DOHH2 (cell line): ENCODE measurements around the gene MAML1.

Source experiments
- H3F3A ChIP-seq: fragments of 200-600 bp; sonication (generic), shearing (Covaris generic); 2 replicates; pipeline ENCODE4 v1.6.0; 2016; ENCODE audit warnings: antibody characterized with exemption, mild to moderate bottlenecking; ENCODE audit not compliant: control insufficient read depth, insufficient read depth
- H3K27ac ChIP-seq: fragments of 200-600 bp; sonication (generic); 2 replicates; pipeline ENCODE4 v1.5.1; 2014; ENCODE audit warnings: low read depth, mild to moderate bottlenecking, low read length, moderate library complexity
- H3K27me3 ChIP-seq: fragments of 200-600 bp; sonication (generic); 2 replicates; pipeline ENCODE4 v1.6.1; 2014; ENCODE audit warnings: mild to moderate bottlenecking, low read length, mixed read lengths; ENCODE audit not compliant: control insufficient read depth
- H3K36me3 ChIP-seq: fragments of 200-600 bp; sonication (generic); 2 replicates; pipeline ENCODE4 v1.6.1; 2014; ENCODE audit warnings: mild to moderate bottlenecking, low read length, moderate library complexity, mixed read lengths; ENCODE audit not compliant: control insufficient read depth
- H3K4me1 ChIP-seq: fragments of 200-600 bp; sonication (generic); 2 replicates; pipeline ENCODE4 v1.6.1; 2014; ENCODE audit warnings: mild to moderate bottlenecking, low read length, mixed read lengths; ENCODE audit not compliant: control insufficient read depth
- H3K4me2 ChIP-seq: fragments of 200-600 bp; sonication (generic); 2 replicates; pipeline ENCODE4 v1.6.0; 2014; ENCODE audit warnings: mild to moderate bottlenecking, low read length, moderate library complexity
- H3K4me3 ChIP-seq: fragments of 200-600 bp; sonication (generic); 2 replicates; pipeline ENCODE4 v1.5.1; 2014; ENCODE audit warnings: mild to moderate bottlenecking, low read length, mixed read lengths
- H3K79me2 ChIP-seq: fragments of 200-600 bp; sonication (generic); 2 replicates; pipeline ENCODE4 v1.6.1; 2014; ENCODE audit warnings: mild to moderate bottlenecking, low read length, mixed read lengths; ENCODE audit not compliant: control insufficient read depth
- H3K9me2 ChIP-seq: fragments of 200-600 bp; sonication (generic); replicated peaks from 2 replicates; pipeline ENCODE4 v1.6.1; 2014; ENCODE audit warnings: mild to moderate bottlenecking, low read length, mixed read lengths; ENCODE audit not compliant: control insufficient read depth
- H3K9me3 ChIP-seq: fragments of 200-600 bp; sonication (generic); 2 replicates; pipeline ENCODE4 v1.6.1; 2014; ENCODE audit warnings: antibody characterized with exemption, low read length, mixed read lengths; ENCODE audit not compliant: control insufficient read depth, insufficient read depth
- H4K20me1 ChIP-seq: fragments of 200-600 bp; sonication (generic); 2 replicates; pipeline ENCODE4 v1.6.0; 2014; ENCODE audit warnings: low read depth, mild to moderate bottlenecking, antibody characterized with exemption, low read length, moderate library complexity; ENCODE audit not compliant: control insufficient read depth, insufficient read depth
- CTCF ChIP-seq: fragments of 200-600 bp; sonication (generic); IDR thresholded peaks from one replicate; pipeline ENCODE4 v1.5.1; 2014; ENCODE audit warnings: antibody characterized with exemption, mild to moderate bottlenecking, low read depth, low read length; ENCODE audit not compliant: poor library complexity, severe bottlenecking
- EZH2phosphoT487 ChIP-seq: fragments of 200-600 bp; sonication (generic); IDR thresholded peaks from 2 replicates; pipeline ENCODE4 v1.6.1; 2017; ENCODE audit warnings: borderline replicate concordance, mild to moderate bottlenecking, antibody characterized with exemption, low read length, moderate library complexity, mixed read lengths

MAML1 gene

GRCh38 chr5:179698935-179699615, 33.5 kb upstream of the MAML1 start, which contains the start of gene CANX:
Gene CANX, plus strand, starts transcription at chr5:179698967. Its CDS starts 6,715 bp downstream, at chr5:179705682.
- Histone ChIP-seq H3K27ac (peak within 1 kb of the TSS; percentile 68), H3K79me2 (peaks cover 64% of the 10 kb centered on the region), H3K36me3 (peaks cover 50% of the 10 kb centered on the region), H3F3A (no peaks in the 10 kb centered on the region; the same call in 1 of the 2 replicates), H3K4me1 (peaks cover 38% of the 10 kb centered on the region), H3K4me3 (peak within 1 kb of the TSS; percentile 96), H3K9me2 (no peaks in the 10 kb centered on the region), H3K27me3 (no peaks in the 10 kb centered on the region), H3K4me2 (peak within 1 kb of the TSS; percentile 90), H4K20me1 (peaks cover 24% of the 10 kb centered on the region), H3K9me3 (no peaks in the 10 kb centered on the region)
- TF ChIP-seq CTCF = no peak
- no peak for TF ChIP-seq EZH2phosphoT487

- peak overlapping the region; percentile 59 for H3K27ac ChIP-seq
- H3K79me2 ChIP-seq = peaks cover 70% of the 10 kb centered on the region
- H3K27me3 ChIP-seq = no peaks in the 10 kb centered on the region
- no peaks in the 10 kb centered on the region for H3K9me3 ChIP-seq
- peak overlapping the region; percentile 96 for H3K4me3 ChIP-seq
- TF ChIP-seq EZH2phosphoT487 (no peak), CTCF (no peak)
- peaks cover 38% of the 10 kb centered on the region for H3K4me1 ChIP-seq
- peaks cover 26% of the 10 kb centered on the region for H4K20me1 ChIP-seq
- no peaks in the 10 kb centered on the region; the same call in 1 of the 2 replicates for H3F3A ChIP-seq
- peak overlapping the region; percentile 90 for H3K4me2 ChIP-seq
- H3K36me3 ChIP-seq = peaks cover 55% of the 10 kb centered on the region
- no peaks in the 10 kb centered on the region for H3K9me2 ChIP-seq
Measured at GRCh38 chr5:179699616-179700237, 32.9 kb upstream of the MAML1 start.

- H3K27ac ChIP-seq = no peak overlapping the region
- no peak for TF ChIP-seq CTCF
- no peak for TF ChIP-seq EZH2phosphoT487
- no peaks in the 10 kb centered on the region for H3K27me3 ChIP-seq
- H3K4me3 ChIP-seq = peak overlapping the region; percentile 96
- H4K20me1 ChIP-seq = peaks cover 26% of the 10 kb centered on the region
- H3K36me3 ChIP-seq = peaks cover 62% of the 10 kb centered on the region
- H3K4me2 ChIP-seq = peak overlapping the region; percentile 90
- peaks cover 38% of the 10 kb centered on the region for H3K4me1 ChIP-seq
- H3K79me2 ChIP-seq = peaks cover 78% of the 10 kb centered on the region
- H3F3A ChIP-seq = no peaks in the 10 kb centered on the region
- no peaks in the 10 kb centered on the region for H3K9me3 ChIP-seq
- H3K9me2 ChIP-seq = no peaks in the 10 kb centered on the region
Measured at GRCh38 chr5:179700401-179700918, 32.2 kb upstream of the MAML1 start.
